Endometrial microvascular endothelial cells (primary cell): ENCODE data around the gene BAX. TPM values are rescaled to one million over a fixed set of nuclear protein-coding genes. Genes with fewer than 3 reads are reported as not detected.

Source experiments
- in situ Hi-C: cut with HindIII; loops from 2 replicates; pipeline ENCODE4 v1.10.0; 2017; ENCODE audit warnings: low sequenced_read_pairs, low pct_unique_long_range_greater_than_20kb; ENCODE audit errors: inconsistent ontology term
- total RNA-seq: library from RNA; depleted of rRNA; stranded (reverse); fragments of >200 nt; gene quantifications from one replicate; pipeline ENCODE4 v1.2.3, GENCODE V29; 2015; ENCODE audit errors: inconsistent ontology term

Gene BAX
- total RNA-seq, 1 donor from 2014 or later, result 149 TPM

DNA sequence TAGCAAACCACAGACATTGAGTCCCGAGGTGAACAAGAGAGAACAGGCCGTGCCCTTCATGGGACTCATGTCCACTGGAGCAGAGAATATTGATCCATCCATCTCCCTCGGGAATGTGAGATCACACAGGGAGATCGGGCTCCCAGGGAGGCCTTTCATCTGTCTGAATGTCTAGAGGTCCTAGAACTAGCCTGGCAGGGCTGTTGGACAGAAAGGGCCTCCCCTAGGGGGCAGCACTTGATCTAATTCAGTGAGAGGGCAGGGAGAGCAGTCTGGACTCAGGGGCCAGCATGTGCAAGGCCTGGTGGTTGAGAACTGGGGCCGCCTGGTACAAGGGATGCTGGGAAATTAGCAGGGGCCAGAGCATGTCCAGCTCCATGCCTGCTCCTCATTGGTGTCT is 43.3 kb downstream of the BAX start:
- in situ Hi-C loops, result loop anchor here (10.0 kb wide), 1 partner anchor 203 kb away; no protein-coding TSS in a partner anchor

DNA sequence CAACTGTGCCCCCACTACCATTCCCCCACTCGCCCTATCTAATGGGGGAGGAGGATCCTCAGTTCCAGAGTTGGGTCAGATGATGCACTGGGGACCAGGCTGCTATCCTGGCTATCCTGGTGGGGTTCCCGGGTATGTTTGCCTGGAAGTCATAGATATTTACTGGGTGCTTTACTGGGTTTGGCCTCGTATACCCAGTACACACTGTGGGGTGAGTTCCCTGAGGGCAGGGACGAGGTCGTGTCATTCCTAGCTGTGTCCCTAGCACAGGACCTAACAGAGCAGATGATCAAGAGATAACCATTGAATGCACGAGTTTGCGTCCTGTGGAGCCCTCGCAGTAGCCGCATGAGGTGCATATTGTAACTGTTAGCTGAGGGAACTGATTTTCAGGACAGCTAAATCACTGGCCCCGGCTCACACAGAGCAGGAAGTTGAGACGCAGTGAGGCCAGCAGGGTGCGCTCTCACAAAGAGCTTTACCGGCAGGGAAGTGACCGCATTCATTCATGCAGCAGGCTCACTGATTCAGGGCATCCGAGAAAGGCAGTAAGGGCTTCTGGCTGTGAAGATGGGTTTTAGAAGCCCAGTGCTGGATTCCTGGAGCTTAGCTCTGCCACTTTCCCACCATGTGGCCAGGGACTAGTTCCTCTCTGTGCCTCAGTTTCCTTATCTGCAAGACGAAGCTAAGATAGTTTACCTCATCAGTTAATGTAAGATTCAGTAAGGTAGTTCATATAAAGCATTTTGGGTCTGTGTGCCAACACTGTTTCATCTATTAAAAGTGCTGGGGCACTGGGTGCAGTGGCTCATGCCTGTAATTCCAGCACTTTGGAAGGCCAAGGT is 45.0 kb downstream of the BAX start:
- in situ Hi-C loops, result loop anchor here (10.0 kb wide), 1 partner anchor 205 kb away; no protein-coding TSS in a partner anchor

DNA sequence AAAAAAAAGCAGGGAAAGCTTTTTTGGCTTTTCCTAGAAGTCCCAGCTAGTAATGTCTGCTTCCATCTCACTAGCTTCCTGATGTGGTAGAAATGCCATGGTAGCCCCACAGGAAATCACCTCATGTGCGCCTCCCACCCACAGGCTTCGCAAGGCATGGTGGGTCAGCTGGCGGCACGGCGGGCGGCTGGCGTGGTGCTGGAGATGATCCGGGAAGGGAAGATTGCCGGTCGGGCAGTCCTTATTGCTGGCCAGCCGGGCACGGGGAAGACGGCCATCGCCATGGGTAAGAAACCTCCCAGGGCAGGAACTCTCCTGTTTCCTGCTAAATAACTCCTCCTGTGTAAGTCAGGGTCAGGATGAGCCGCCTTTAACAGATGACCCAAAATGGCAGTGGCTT is 49.5 kb downstream of the BAX start:
- in situ Hi-C loops, result no loop called here

DNA sequence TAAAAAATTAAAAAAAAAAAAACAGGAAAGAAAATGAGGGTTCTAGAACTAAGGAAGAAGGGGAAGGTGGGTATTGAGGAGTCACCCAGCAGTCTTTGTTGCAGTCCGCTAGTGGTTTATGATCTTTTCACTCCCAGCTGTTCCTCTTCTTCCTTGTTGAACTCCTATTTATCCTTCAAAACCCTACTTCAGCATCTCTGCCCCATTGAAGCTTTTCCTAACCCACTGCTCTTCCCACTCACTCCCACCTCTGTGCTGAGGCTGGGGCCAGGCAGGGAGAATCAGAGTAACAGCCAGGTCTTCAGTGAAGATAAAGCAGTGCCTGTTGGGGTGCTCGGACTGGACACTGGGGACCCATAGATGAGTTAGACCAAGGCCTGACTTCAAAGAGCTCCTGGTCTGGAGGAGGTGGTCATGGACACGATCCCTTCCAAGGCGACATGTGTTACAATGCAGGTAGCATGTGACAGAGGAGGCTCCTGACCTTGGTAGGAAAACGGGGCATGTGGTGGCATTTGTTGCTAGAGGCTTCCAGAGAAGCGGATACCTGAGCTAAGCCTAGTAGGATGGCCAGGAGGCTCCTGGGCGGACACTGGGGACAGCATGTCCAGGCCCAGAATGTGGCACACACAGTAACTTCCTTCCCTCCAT is 50.4 kb downstream of the BAX start:
- in situ Hi-C loops, result no loop called here

- in situ Hi-C loops, result no loop called here
Observed at GRCh38 chr19:49006905-49007304, 52.2 kb downstream of the BAX start.

- in situ Hi-C loops, result no loop called here
Observed at GRCh38 chr19:49009828-49010227, 55.2 kb downstream of the BAX start.

- in situ Hi-C loops, result no loop called here
Observed at GRCh38 chr19:49010453-49010852, 55.8 kb downstream of the BAX start.

DNA sequence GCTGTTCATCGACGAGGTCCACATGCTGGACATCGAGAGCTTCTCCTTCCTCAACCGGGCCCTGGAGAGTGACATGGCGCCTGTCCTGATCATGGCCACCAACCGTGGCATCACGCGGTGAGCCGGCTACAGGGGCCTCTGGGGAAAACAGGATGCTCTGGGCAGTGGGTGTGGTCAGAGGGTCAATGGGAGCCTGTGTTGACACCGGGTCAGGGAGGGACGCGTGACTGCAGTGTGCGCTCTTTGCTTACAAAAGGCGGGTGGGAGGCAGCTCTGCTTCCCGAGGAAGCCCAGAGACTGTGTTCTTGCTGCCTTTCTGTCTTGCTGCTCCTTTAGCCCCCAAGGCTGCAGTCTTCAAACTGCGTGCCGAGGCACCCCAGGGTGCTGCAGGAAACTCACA is 56.5 kb downstream of the BAX start:
- in situ Hi-C loops, result no loop called here

Other genes starting within 250 kb of the BAX start
- gene MAMSTR, start 235.2 kb upstream of the BAX start, total RNA-seq, result 0.09 TPM
- 191 TPM for gene RASIP1, start 214.3 kb upstream of the BAX start, total RNA-seq
- gene IZUMO1, start 208.0 kb upstream of the BAX start, total RNA-seq, result 0.84 TPM
- 4.9 TPM for gene FUT1, start 202.2 kb upstream of the BAX start, total RNA-seq
- gene FGF21, start 199.4 kb upstream of the BAX start, total RNA-seq, result not detected
- 82.0 TPM for gene BCAT2, start 143.8 kb upstream of the BAX start, total RNA-seq
- gene HSD17B14, start 118.4 kb upstream of the BAX start, total RNA-seq, result 4.5 TPM
- not detected for gene PLEKHA4, start 86.3 kb upstream of the BAX start, total RNA-seq
- gene PPP1R15A, start 82.5 kb upstream of the BAX start, total RNA-seq, result 56.0 TPM
- gene TULP2, start 56.1 kb upstream of the BAX start, total RNA-seq, result not detected
- 227 TPM for gene NUCB1, start 54.6 kb upstream of the BAX start, total RNA-seq
- not detected for gene DHDH, start 21.2 kb upstream of the BAX start, total RNA-seq
- 3,048 TPM for gene FTL, start 10.4 kb downstream of the BAX start, total RNA-seq
- gene GYS1, start 38.4 kb downstream of the BAX start, total RNA-seq, result 45.1 TPM
- 267 TPM for gene RUVBL2, start 39.0 kb downstream of the BAX start, total RNA-seq
- not detected for gene LHB, start 62.2 kb downstream of the BAX start, total RNA-seq
- gene CGB3, start 69.5 kb downstream of the BAX start, total RNA-seq, result not detected
- not detected for gene CGB2, start 77.0 kb downstream of the BAX start, total RNA-seq
- gene CGB1, start 82.0 kb downstream of the BAX start, total RNA-seq, result not detected
- gene CGB5, start 89.0 kb downstream of the BAX start, total RNA-seq, result not detected
- gene CGB8, start 94.2 kb downstream of the BAX start, total RNA-seq, result not detected
- gene CGB7, start 102.9 kb downstream of the BAX start, total RNA-seq, result not detected
- gene NTF4, start 109.9 kb downstream of the BAX start, total RNA-seq, result not detected
- not detected for gene KCNA7, start 117.8 kb downstream of the BAX start, total RNA-seq
- gene SNRNP70, start 130.6 kb downstream of the BAX start, total RNA-seq, result 260 TPM
- 0.74 TPM for gene LIN7B, start 159.5 kb downstream of the BAX start, total RNA-seq
- 0.74 TPM for gene C19orf73, start 164.3 kb downstream of the BAX start, total RNA-seq
- 1.9 TPM for gene PPFIA3, start 164.7 kb downstream of the BAX start, total RNA-seq
- gene HRC, start 200.5 kb downstream of the BAX start, total RNA-seq, result not detected
- 27.8 TPM for gene TRPM4, start 202.9 kb downstream of the BAX start, total RNA-seq